Karpas-422 (cell line): ENCODE measurements around the gene PTCH2. TPM values are rescaled to one million over a fixed set of nuclear protein-coding genes. Genes with fewer than 3 reads are reported as not detected.
"Not testable (repeated sequence)": the region's sequence is repeated elsewhere in the genome, so short reads cannot be mapped to it uniquely, and the experiment has no call there.

Experiments
- DNase-seq: peaks from one replicate; pipeline ENCODE4 v3.0.0-alpha.2; 2015
- H2AFZ ChIP-seq: fragments of 200-600 bp; sonication (generic); 2 replicates; pipeline ENCODE4 v1.6.1; 2014; ENCODE audit warnings: antibody characterized with exemption, low read length, mixed read lengths
- H3K27ac ChIP-seq: fragments of 200-600 bp; sonication (generic); 2 replicates; pipeline ENCODE4 v1.5.1; 2014; ENCODE audit warnings: mild to moderate bottlenecking, low read length, moderate library complexity
- H3K27me3 ChIP-seq: fragments of 200-600 bp; sonication (generic); 2 replicates; pipeline ENCODE4 v1.6.1; 2014; ENCODE audit warnings: low read length, mixed read lengths
- H3K36me3 ChIP-seq: fragments of 200-600 bp; sonication (generic); 2 replicates; pipeline ENCODE4 v1.6.1; 2014; ENCODE audit warnings: low read length, mixed read lengths; ENCODE audit not compliant: insufficient read depth
- H3K4me1 ChIP-seq: fragments of 200-600 bp; sonication (generic); 2 replicates; pipeline ENCODE4 v1.6.1; 2014; ENCODE audit warnings: mild to moderate bottlenecking, low read length, mixed read lengths
- H3K4me2 ChIP-seq: fragments of 200-600 bp; sonication (generic); 2 replicates; pipeline ENCODE4 v1.6.1; 2014; ENCODE audit warnings: low read length, low read depth, mild to moderate bottlenecking; ENCODE audit not compliant: poor library complexity, severe bottlenecking
- H3K4me3 ChIP-seq: fragments of 200-600 bp; sonication (generic); 2 replicates; pipeline ENCODE4 v1.5.1; 2014; ENCODE audit warnings: mild to moderate bottlenecking, antibody characterized with exemption, low read length, mixed read lengths
- H3K79me2 ChIP-seq: fragments of 200-600 bp; sonication (generic); 2 replicates; pipeline ENCODE4 v1.6.1; 2014; ENCODE audit warnings: mild to moderate bottlenecking, low read length, mixed read lengths
- H3K9ac ChIP-seq: fragments of 200-600 bp; sonication (generic); 2 replicates; pipeline ENCODE4 v1.6.0; 2014; ENCODE audit warnings: low read length
- H3K9me2 ChIP-seq: fragments of 200-600 bp; sonication (generic), shearing (Covaris generic); replicated peaks from 2 replicates; pipeline ENCODE4 v1.6.0; 2014; ENCODE audit warnings: mild to moderate bottlenecking, low read length, moderate library complexity; ENCODE audit not compliant: insufficient read depth
- H3K9me3 ChIP-seq: fragments of 300-700, 200-600 bp; sonication (generic); 2 replicates; pipeline ENCODE4 v1.6.1; 2014; ENCODE audit warnings: low read length, mixed read lengths
- H4K20me1 ChIP-seq: fragments of 200-600 bp; sonication (generic); 2 replicates; pipeline ENCODE4 v1.6.1; 2014; ENCODE audit warnings: mild to moderate bottlenecking, antibody characterized with exemption, low read length, low read depth; ENCODE audit not compliant: insufficient read depth
- total RNA-seq: library from RNA; depleted of rRNA; stranded (reverse); fragments of >200 nt; shearing (Covaris generic); gene quantifications from 2 replicates; pipeline ENCODE4 v1.2.3, GENCODE V29; 2014; ENCODE audit warnings: low replicate concordance

PTCH2 gene
- total RNA-seq, 1 experiment from 2014 or later = 0.04 TPM

DNA sequence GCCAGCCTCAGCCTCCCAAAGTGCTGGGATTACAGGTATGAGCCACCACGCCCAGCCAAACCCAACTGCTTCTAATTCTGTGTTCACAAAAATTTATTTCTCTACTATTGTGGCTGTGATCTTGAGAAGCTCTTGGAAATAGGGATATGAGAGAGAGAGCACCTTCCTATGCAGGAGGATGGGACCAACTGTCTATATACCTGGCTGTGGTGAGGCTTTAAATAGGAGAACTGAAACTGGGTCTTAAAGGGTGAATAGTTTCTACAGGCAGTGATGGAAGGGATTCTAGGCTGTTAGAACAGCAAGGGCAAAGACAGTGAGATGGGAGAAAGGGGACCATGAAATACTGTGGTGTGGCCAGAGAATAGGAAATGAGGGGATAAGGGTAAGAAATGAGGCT is 8.3 kb upstream of the PTCH2 start:
- Histone ChIP-seq H3K9me3 (no peaks in the 10 kb centered on the region), H3K36me3 (no peaks in the 10 kb centered on the region), H2AFZ (no peak overlapping the region), H3K4me2 (no peak overlapping the region), H3K4me3 (no peak overlapping the region), H3K9me2 (no peaks in the 10 kb centered on the region), H3K27ac (no peak overlapping the region), H3K9ac (no peak overlapping the region), H3K4me1 (no peaks in the 10 kb centered on the region), H3K27me3 (no peaks in the 10 kb centered on the region), H4K20me1 (no peaks in the 10 kb centered on the region), H3K79me2 (no peaks in the 10 kb centered on the region)
- DNase-seq = no peak

DNA sequence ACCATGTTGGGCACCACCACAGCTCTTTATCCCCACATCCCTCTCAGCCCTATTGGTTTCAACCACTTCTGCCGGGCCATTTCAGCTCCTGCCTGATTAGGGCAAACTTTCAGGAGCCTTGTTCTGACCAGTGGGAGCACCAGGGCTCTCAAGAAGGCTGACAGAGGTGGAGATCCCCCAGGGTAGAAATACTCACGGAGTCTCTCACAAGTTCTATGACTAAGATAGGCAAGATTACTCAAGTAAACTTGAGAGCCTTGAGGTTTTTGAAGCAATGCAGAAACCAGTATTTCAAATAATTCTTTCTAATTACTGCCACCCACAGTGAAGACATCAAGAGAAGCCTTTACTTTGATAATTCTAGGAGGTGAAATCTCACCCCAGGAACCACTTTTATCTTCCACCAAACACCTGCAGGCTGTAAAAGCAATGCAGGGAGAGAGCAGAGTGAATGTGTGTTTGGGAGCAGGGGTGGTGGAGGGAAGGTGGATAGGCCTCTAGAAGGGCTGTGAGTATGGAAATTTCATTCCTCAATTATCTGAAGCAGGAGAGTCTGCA is 6.6 kb upstream of the PTCH2 start:
- H3K27me3 ChIP-seq = no peaks in the 10 kb centered on the region
- no peaks in the 10 kb centered on the region for H3K36me3 ChIP-seq
- DNase-seq = no peak
- no peak overlapping the region for H3K4me3 ChIP-seq
- H3K79me2 ChIP-seq = no peaks in the 10 kb centered on the region
- H3K9me2 ChIP-seq = no peaks in the 10 kb centered on the region
- no peaks in the 10 kb centered on the region for H3K4me1 ChIP-seq
- no peak overlapping the region for H2AFZ ChIP-seq
- H3K9ac ChIP-seq = no peak overlapping the region
- H4K20me1 ChIP-seq = no peaks in the 10 kb centered on the region
- no peak overlapping the region for H3K27ac ChIP-seq
- H3K9me3 ChIP-seq = no peaks in the 10 kb centered on the region
- H3K4me2 ChIP-seq = no peak overlapping the region

GRCh38 chr1:44848456-44849181 is 5.6 kb upstream of the PTCH2 start:
- H3K4me3 ChIP-seq = no peak overlapping the region
- H3K4me2 ChIP-seq = no peak overlapping the region
- H3K9me2 ChIP-seq = no peaks in the 10 kb centered on the region
- DNase-seq = no peak
- no peak overlapping the region for H3K9ac ChIP-seq
- no peaks in the 10 kb centered on the region for H3K9me3 ChIP-seq
- no peaks in the 10 kb centered on the region for H3K79me2 ChIP-seq
- no peaks in the 10 kb centered on the region for H3K27me3 ChIP-seq
- H3K36me3 ChIP-seq = no peaks in the 10 kb centered on the region
- no peak overlapping the region for H3K27ac ChIP-seq
- H2AFZ ChIP-seq = no peak overlapping the region
- H4K20me1 ChIP-seq = no peaks in the 10 kb centered on the region
- no peaks in the 10 kb centered on the region for H3K4me1 ChIP-seq

GRCh38 chr1:44847845-44848244 is 4.8 kb upstream of the PTCH2 start:
- no peaks in the 10 kb centered on the region for H3K27me3 ChIP-seq
- no peak overlapping the region for H2AFZ ChIP-seq
- H3K9me2 ChIP-seq = no peaks in the 10 kb centered on the region
- no peaks in the 10 kb centered on the region for H3K4me1 ChIP-seq
- H3K79me2 ChIP-seq = no peaks in the 10 kb centered on the region
- no peak overlapping the region for H3K9ac ChIP-seq
- H3K4me3 ChIP-seq = no peak overlapping the region
- no peak overlapping the region for H3K27ac ChIP-seq
- H3K9me3 ChIP-seq = no peaks in the 10 kb centered on the region
- H3K36me3 ChIP-seq = no peaks in the 10 kb centered on the region
- H4K20me1 ChIP-seq = no peaks in the 10 kb centered on the region
- H3K4me2 ChIP-seq = no peak overlapping the region
- no peak for DNase-seq

DNA sequence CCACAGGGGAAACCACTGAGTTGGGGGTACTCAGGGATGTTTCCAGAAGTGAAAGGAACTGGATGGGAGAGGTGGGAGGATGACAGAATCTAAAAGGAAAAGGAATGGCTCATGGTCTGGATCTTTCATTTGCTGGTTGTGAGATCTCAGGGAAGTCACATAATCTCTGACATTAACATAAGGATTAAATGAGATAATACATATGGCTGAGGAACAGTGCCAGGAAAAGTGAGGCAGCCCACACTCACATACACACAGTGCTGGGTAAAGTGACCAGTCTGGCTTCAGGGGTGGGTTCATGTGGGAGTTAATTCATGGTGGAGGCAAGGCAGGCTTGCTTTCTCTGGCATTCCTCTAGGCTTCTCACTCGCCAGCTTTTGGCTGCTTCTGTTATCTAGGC is 3.9 kb upstream of the PTCH2 start:
- Histone ChIP-seq H3K9ac (no peak overlapping the region), H3K27me3 (no peaks in the 10 kb centered on the region), H3K9me2 (no peaks in the 10 kb centered on the region), H3K27ac (no peak overlapping the region), H3K4me1 (no peaks in the 10 kb centered on the region), H3K4me3 (no peak overlapping the region), H2AFZ (no peak overlapping the region), H3K9me3 (no peaks in the 10 kb centered on the region), H3K36me3 (no peaks in the 10 kb centered on the region), H4K20me1 (no peaks in the 10 kb centered on the region), H3K4me2 (no peak overlapping the region), H3K79me2 (no peaks in the 10 kb centered on the region)
- no peak for DNase-seq

GRCh38 chr1:44842486-44842861 is 579 bp downstream of the PTCH2 start:
- DNase-seq = no peak
- Histone ChIP-seq H3K27me3 (no peaks in the 10 kb centered on the region), H3K79me2 (no peaks in the 10 kb centered on the region), H3K36me3 (no peaks in the 10 kb centered on the region), H4K20me1 (no peaks in the 10 kb centered on the region), H3K4me2 (no peak overlapping the region), H3K4me3 (no peak overlapping the region), H2AFZ (no peak overlapping the region), H3K27ac (no peak overlapping the region), H3K9ac (no peak overlapping the region), H3K4me1 (no peaks in the 10 kb centered on the region), H3K9me3 (no peaks in the 10 kb centered on the region), H3K9me2 (no peaks in the 10 kb centered on the region)

DNA sequence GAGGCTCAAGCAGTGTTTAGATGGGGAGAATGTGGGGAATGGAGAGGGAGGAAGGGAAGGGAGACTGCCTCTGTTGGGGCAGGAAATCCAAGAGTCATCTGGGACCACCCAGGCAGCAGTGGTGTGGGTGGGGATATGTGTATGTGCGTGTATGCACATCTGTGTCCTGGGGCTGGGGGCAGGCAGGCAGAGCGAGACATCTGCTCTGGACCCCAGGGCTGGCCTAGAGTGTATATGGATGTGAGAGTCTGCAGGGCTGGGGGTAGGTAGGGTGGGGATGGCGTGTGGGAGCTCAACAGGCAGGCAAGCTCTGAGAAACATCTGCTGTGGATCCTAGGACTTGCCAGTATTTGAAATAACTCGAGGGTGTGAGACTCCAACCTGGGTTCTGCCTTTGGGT is 3.5 kb downstream of the PTCH2 start:
- H3K27ac ChIP-seq = no peak overlapping the region
- peaks cover 4% of the 10 kb centered on the region for H3K4me1 ChIP-seq
- H3K79me2 ChIP-seq = no peaks in the 10 kb centered on the region
- no peak overlapping the region for H3K9ac ChIP-seq
- no peaks in the 10 kb centered on the region for H4K20me1 ChIP-seq
- H3K4me3 ChIP-seq = no peak overlapping the region
- no peak overlapping the region for H3K4me2 ChIP-seq
- H3K27me3 ChIP-seq = no peaks in the 10 kb centered on the region
- no peaks in the 10 kb centered on the region for H3K36me3 ChIP-seq
- no peaks in the 10 kb centered on the region for H3K9me3 ChIP-seq
- H3K9me2 ChIP-seq = no peaks in the 10 kb centered on the region
- no peak for DNase-seq
- no peak overlapping the region for H2AFZ ChIP-seq

- not testable (repeated sequence) for H3K9ac ChIP-seq, H2AFZ ChIP-seq, H3K79me2 ChIP-seq, H3K4me3 ChIP-seq, H3K36me3 ChIP-seq, H3K27me3 ChIP-seq, H3K27ac ChIP-seq, H4K20me1 ChIP-seq, H3K9me3 ChIP-seq, DNase-seq, H3K4me2 ChIP-seq, H3K4me1 ChIP-seq, H3K9me2 ChIP-seq
Measured at GRCh38 chr1:44838294-44838693, 4.8 kb downstream of the PTCH2 start.
